HUDEP-2 (cell line): ENCODE results near the gene KRT37.
"Not testable (repeated sequence)": the region's sequence is repeated elsewhere in the genome, so short reads cannot be mapped to it uniquely, and the experiment has no call there.

Experiments
- DNase-seq, 76 experiments: peaks; one replicate each; lab custom pipeline; 2025; ENCODE audit not compliant: unreplicated experiment in 76 of 76; lab: John Stamatoyannopoulos, UW

The KRT37 gene

GRCh38 chr17:41407226-41407625, 17.2 kb downstream of the KRT37 start:
- no peak for DNase-seq

- DNase-seq, result no peak
These were observed 18.2 kb downstream of the KRT37 start for GRCh38 chr17:41406205-41406604.

GRCh38 chr17:41404024-41404671, 20.2 kb downstream of the KRT37 start:
- no peak for DNase-seq

- no peak for DNase-seq
These were observed 20.9 kb downstream of the KRT37 start for GRCh38 chr17:41403404-41404023.

GRCh38 chr17:41402161-41402560, 22.2 kb downstream of the KRT37 start:
- DNase-seq, result no peak

- DNase-seq, result no peak
These were observed 27.3 kb downstream of the KRT37 start, which contains the start of gene KRT31 for GRCh38 chr17:41396996-41397660. Gene KRT31 (minus strand): TSS chr17:41397608. CDS start chr17:41397539, 69 bp downstream.

- no peak for DNase-seq
These were observed 28.0 kb downstream of the KRT37 start for GRCh38 chr17:41396340-41396739.

GRCh38 chr17:41395611-41396010, 28.8 kb downstream of the KRT37 start:
- no peak for DNase-seq

- DNase-seq, result not testable (repeated sequence)
These were observed 29.3 kb downstream of the KRT37 start for GRCh38 chr17:41395044-41395443.

- no peak for DNase-seq
These were observed 30.0 kb downstream of the KRT37 start for GRCh38 chr17:41394254-41394996.

- DNase-seq, result no peak
These were observed 30.6 kb downstream of the KRT37 start for GRCh38 chr17:41393826-41394225.

- no peak for DNase-seq
These were observed 31.1 kb downstream of the KRT37 start for GRCh38 chr17:41393294-41393693.

- DNase-seq, result no peak
These were observed 32.1 kb downstream of the KRT37 start for GRCh38 chr17:41392278-41392677.

- DNase-seq, result no peak
These were observed 32.9 kb downstream of the KRT37 start for GRCh38 chr17:41391535-41391934.

GRCh38 chr17:41390411-41390938, 33.9 kb downstream of the KRT37 start:
- no peak for DNase-seq

- no peak for DNase-seq
These were observed 36.7 kb downstream of the KRT37 start for GRCh38 chr17:41387670-41388069.

- DNase-seq, result no peak
These were observed 38.2 kb downstream of the KRT37 start for GRCh38 chr17:41386227-41386626.

- DNase-seq, result no peak
These were observed 40.7 kb downstream of the KRT37 start for GRCh38 chr17:41383690-41384089.

GRCh38 chr17:41382394-41382793, 42.0 kb downstream of the KRT37 start:
- DNase-seq, result no peak

- not testable (repeated sequence) for DNase-seq
These were observed 42.4 kb downstream of the KRT37 start, which contains the start of gene KRT34 for GRCh38 chr17:41381943-41382342. Gene KRT34 (minus strand): TSS chr17:41382306. CDS start chr17:41382246, 60 bp downstream.

- not testable (repeated sequence) for DNase-seq
These were observed 44.3 kb downstream of the KRT37 start for GRCh38 chr17:41380091-41380490.
